Activated gamma-delta T cell treated with Interleukin-2 at 50 U/mL for 16 hours (primary cell): ENCODE data around the gene MEAK7.
A peak's percentile ranks its signal among the peaks of the same experiment; 100 is the strongest.
"Not testable (repeated sequence)": the region's sequence is repeated elsewhere in the genome, so short reads cannot be mapped to it uniquely, and the experiment has no call there.

Source experiments
- DNase-seq: peaks from one replicate; pipeline ENCODE4 v3.0.0-alpha.2; 2020

The MEAK7 gene

GRCh38 chr16:84532855-84533486 is 28.5 kb upstream of the MEAK7 start:
- no peak for DNase-seq

GRCh38 chr16:84532291-84532724 is 27.8 kb upstream of the MEAK7 start:
- no peak for DNase-seq

DNA sequence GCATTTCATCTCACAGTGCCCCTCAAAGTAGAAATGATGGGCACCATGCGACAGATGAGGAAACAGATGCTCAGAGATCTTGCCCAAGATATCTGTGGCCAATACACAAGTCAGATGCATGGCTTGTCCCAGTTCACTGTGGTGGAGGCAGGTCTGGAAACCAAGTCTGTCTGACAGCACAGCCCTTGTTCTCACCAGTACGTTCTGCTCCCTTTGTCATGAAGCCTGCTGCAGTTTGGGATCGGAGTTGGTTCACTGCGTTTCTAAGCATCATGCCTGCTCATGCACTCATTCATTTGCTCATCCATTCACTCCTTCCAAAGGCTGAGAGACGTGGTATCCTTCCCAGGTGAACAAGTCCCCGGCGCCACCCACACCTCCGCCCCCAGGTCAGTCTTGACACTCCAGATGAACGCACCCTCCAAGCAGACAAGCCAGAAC is 27.2 kb upstream of the MEAK7 start:
- no peak for DNase-seq

DNA sequence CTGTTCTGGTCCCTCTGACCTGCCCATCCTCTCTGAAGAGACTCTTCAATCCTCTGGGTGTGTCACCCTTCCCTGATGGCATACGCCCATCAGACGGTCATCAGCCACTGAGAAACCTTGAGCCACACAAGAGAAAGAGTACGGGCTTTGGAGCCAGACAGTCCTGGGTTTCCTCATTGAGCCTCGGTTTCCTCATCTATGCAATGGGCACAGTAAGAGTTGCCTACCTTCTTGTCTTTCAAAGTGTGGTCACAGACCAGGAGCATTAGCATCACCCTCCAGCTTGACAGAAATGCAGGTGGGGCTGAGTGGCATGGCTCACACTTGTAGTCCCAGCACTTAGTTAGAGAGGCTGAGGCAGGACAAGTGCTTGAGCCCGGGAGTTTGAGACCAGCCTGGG is 26.1 kb upstream of the MEAK7 start:
- DNase-seq, result no peak

- no peak for DNase-seq
Observed at GRCh38 chr16:84529607-84530006, 25.1 kb upstream of the MEAK7 start.

DNA sequence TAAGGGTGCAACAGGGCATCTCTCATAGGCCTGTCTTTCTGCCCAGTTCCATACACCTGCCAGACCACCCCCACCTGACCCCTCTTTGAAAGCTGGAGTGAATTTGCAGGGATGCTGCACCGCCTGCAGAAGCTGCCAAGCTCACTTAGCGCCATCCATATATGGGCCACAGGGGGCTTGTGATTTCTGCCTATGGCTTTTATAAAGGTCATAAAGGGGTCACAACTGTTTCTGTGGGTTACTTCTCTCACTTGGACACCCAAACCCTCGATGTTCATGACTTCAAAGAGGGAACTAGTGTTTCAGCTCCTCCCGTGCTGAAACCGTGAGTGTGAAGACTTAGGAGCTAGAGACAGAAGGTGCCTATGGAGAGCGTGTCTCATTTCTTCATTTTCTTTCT is 23.9 kb upstream of the MEAK7 start:
- DNase-seq, result no peak

DNA sequence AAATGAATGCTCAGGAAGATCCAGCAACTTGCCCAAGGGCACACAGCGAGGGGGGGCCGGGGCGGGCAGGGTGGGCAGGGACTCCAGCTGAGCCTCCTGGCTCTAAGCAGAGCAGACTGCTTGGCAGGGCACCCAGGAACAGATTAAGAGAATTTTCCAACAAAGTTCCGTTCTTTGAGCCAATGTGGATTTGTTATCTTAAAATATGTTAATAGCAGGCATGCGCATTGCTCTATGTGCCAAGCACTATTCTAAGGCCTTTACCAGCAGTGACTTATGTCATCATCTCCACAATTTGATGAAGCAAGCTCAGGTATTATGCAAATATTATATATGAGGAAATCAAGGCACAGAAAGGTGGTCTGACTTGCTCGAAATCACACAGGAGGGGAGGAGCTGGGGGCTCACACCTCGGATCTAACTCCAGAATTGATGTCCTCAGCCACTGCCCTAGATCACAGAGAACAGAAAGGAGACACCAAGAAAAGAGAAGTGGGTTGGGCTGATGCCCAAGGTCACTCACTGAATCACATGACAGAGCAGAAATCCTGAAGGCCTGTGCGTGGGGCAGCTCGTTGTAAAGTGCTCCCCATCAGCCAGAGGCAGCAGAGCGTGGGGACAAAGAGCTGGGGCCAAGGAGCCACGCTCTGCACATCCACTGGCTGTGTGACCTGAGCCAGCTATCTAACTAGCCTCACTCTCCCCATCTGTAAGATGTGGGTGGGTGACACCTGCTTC is 23.2 kb upstream of the MEAK7 start:
- DNase-seq, result no peak

- no peak for DNase-seq
Observed at GRCh38 chr16:84526794-84527531, 22.5 kb upstream of the MEAK7 start.

DNA sequence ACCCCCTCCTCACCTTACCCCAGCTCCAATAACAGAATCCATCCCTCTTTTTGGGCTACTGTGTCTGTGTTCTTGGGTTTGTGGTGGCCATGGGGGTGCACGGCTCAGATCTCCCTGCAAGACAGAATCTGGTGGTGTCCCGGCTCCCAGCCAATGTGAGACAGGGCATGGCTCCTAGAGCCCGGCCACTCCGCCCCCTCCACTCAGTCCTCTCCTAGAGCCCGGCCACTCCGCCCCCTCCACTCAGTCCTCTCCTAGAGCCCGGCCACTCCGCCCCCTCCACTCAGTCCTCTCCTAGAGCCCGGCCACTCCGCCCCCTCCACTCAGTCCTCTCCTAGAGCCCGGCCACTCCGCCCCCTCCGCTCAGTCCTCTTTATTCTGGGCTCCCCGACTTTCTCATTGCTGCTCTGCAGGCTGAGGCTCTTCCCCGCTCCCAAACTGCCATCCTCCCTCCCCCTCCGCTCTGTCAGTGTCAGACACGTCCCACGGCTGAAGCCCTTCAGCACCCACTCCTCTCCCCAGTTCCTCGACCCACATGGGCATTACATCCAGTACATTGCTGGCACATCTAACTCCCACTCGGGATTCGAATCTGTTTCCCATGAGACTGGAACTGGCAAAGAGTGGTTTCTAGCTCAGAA is 20.6 kb upstream of the MEAK7 start:
- not testable (repeated sequence) for DNase-seq

DNA sequence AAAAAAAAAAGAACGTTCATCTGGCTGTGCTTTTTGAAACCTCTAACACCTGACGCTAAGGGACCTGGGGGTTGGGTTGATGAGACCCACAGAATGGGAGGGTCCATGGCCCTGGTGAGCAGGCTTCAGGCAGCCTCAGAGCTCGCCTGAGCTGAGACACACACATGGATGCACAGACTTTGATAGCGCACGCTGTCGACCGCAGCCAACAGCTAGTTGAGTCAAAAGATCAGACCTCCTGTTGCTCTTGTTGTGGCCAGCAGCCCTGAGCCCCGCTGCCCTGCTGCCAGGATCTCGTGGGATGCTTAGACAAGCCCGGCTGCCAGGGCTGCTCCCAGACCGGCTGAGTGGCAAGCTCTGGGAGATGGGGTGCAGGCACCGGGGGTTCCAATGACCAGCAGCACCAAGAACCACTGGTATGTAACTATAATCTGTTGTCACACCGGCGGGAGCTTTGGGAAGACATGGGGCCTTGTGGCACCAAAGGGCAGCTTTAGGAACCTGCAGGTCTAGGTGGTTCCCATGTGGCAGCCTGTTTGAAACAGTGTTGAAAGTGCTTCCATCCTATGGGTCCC is 20.0 kb upstream of the MEAK7 start:
- DNase-seq, result no peak

GRCh38 chr16:84521497-84521770 is 17.0 kb upstream of the MEAK7 start:
- DNase-seq, result no peak

DNA sequence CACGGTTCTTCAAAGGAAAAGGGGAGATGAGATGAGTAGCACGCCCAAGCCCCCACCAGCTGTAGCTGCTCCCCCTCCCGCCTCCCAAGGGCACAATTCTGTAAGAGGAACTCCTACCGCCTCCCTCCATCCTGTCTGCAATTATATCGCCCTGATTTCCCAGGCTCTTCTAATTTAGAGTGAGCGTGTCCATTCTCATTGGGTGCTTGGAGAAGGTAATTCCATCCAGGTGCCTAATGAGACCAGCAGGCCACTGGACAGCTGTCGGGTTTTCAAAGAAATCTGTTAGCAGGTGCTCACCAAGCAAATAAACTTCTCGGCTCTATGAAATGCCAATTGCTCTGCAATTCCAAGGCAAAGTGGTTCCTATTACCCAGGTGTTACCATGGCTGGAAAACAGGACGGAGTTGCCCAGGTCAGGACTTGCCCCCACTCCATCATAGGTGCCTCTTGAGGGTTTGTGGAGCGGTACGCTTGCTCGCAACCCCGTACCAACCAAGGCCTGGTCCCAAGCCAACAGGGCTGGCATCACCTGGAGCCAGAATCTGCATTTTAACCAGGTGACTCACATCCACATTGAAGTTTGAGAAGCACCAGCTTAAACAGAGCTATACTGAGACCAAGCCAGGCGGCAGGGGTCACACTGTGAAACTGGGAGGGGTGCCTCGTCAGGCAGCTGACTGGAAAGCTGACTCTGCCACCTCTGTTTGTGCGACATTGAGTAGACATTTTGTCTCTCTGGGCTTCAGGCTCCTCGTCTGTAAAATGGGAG is 16.5 kb upstream of the MEAK7 start:
- no peak for DNase-seq

- DNase-seq, result no peak
Observed at GRCh38 chr16:84519855-84520254, 15.4 kb upstream of the MEAK7 start.

- peak; percentile 62 for DNase-seq
Observed at GRCh38 chr16:84518804-84519341, 14.4 kb upstream of the MEAK7 start.

- DNase-seq, result not testable (repeated sequence)
Observed at GRCh38 chr16:84518220-84518619, 13.8 kb upstream of the MEAK7 start.

- DNase-seq, result no peak
Observed at GRCh38 chr16:84517366-84517765, 12.9 kb upstream of the MEAK7 start.

GRCh38 chr16:84514874-84515835 is 10.7 kb upstream of the MEAK7 start:
- peak; percentile 76 for DNase-seq

DNA sequence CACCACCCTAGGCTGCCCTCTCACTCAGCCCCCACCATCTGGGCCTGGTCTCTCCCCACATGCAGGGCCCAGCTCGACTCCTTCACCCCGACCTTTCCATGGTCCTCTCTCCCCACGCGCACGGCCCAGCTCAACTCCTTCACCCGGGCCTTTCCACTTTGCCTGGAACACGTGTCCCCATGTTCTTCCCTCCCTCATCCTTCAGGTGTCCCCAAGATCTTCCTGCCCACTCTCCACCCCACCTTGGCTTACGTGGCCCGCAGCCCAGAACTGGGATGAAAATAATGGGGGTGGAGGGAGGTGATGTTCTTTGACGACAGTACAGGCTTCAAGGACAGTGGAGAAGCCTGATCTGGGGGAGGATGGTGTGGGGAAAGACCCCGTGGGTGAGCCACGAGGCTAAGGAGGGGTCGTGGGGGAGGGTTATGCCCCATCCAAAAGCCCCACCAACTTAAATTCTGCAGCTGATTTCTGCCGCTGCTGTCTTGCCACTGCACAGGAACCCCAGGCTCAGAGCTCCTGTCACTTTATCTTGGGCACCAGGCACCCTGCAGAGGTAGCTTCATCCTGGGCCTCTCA is 9.9 kb upstream of the MEAK7 start:
- DNase-seq, result no peak

DNA sequence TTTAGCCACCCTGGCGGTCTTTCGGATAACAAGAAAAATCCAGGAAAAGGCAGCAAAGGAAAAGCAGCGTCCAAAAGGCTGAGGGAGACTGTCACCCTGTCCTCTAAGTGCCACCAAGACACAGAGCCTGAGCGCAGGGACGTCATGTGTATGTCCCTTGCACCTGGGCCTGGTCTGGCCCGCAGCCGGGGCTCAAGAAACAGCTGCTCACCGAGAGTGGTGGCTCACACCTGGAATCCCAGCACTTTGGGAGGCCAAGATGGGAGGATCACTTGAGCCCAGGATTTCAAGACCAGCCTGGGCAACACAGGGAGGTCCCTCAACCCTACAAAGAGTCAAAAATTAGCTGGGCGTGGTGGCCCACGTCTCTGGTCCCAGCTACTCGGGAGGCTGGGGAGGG is 9.2 kb upstream of the MEAK7 start:
- no peak for DNase-seq

DNA sequence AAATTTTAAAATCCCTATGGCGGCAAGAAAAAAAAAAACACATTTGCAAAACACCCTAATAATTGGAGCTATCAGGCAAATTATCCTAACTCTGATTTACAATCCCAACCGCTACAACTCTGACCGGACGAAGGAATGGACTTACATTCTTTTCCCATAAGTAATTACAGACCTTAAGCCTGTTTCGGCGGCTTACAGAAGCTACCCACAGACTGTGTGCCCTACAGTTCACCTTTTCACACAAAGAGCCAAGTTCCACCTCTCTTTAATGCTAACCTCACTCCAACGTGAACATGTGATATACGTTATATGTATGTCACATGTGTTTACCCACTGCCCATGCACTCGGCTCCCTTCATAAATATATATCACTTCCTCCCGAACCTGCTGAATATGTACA is 8.7 kb upstream of the MEAK7 start:
- DNase-seq, result no peak

- no peak for DNase-seq
Observed at GRCh38 chr16:84511831-84512230, 7.4 kb upstream of the MEAK7 start.
